ENCODE measurements around the gene KIF5B.

GRCh38 chr10:32031920-32032319 lies 24.3 kb downstream of the KIF5B start:
- TF ChIP-seq CTCF (conservative IDR thresholded peaks at IDR 0.05; ENCODE audit: low read depth, low read length): no peak
- no peak for TF ChIP-seq EZH2 (IDR thresholded peaks at IDR 0.05; ENCODE audit: borderline replicate concordance, low read depth, low read length, poor library complexity, severe bottlenecking)
